Medulla oblongata (tissue), 1 donor: Measurements from ENCODE around the gene SV2C.
A peak's percentile ranks its signal among the peaks of the same experiment; 100 is the strongest.

Source experiments
- DNase-seq: peaks from one replicate; pipeline ENCODE4 v3.0.0-alpha.2; 2015; ENCODE audit errors: extremely low spot score

The SV2C gene

GRCh38 chr5:76099286-76099702 is 16.1 kb downstream of the SV2C start:
- no peak for DNase-seq

- DNase-seq, result no peak
Observed at GRCh38 chr5:76099756-76100155, 16.6 kb downstream of the SV2C start.

- no peak for DNase-seq
Observed at GRCh38 chr5:76104027-76104426, 20.8 kb downstream of the SV2C start.

- no peak for DNase-seq
Observed at GRCh38 chr5:76106149-76106548, 23.0 kb downstream of the SV2C start.

- no peak for DNase-seq
Observed at GRCh38 chr5:76111477-76112174, 28.4 kb downstream of the SV2C start.

GRCh38 chr5:76113103-76113502 is 29.9 kb downstream of the SV2C start:
- DNase-seq, result no peak

GRCh38 chr5:76114179-76114851 is 31.1 kb downstream of the SV2C start:
- peak; percentile 34 for DNase-seq

GRCh38 chr5:76125346-76125745 is 42.2 kb downstream of the SV2C start:
- DNase-seq, result no peak

- DNase-seq, result no peak
Observed at GRCh38 chr5:76125888-76126287, 42.7 kb downstream of the SV2C start.

- no peak for DNase-seq
Observed at GRCh38 chr5:76134003-76134402, 50.8 kb downstream of the SV2C start.

GRCh38 chr5:76134646-76135045 is 51.5 kb downstream of the SV2C start:
- DNase-seq, result no peak

GRCh38 chr5:76137887-76138542 is 54.8 kb downstream of the SV2C start:
- no peak for DNase-seq

GRCh38 chr5:76143884-76144283 is 60.7 kb downstream of the SV2C start:
- DNase-seq, result no peak

- DNase-seq, result no peak
Observed at GRCh38 chr5:76144513-76145274, 61.5 kb downstream of the SV2C start.

- DNase-seq, result no peak
Observed at GRCh38 chr5:76145945-76146344, 62.8 kb downstream of the SV2C start.

GRCh38 chr5:76149636-76150035 is 66.5 kb downstream of the SV2C start:
- no peak for DNase-seq

- no peak for DNase-seq
Observed at GRCh38 chr5:76152161-76152560, 69.0 kb downstream of the SV2C start.

- DNase-seq, result no peak
Observed at GRCh38 chr5:76152700-76153099, 69.5 kb downstream of the SV2C start.

GRCh38 chr5:76153271-76153670 is 70.1 kb downstream of the SV2C start:
- DNase-seq, result no peak

- no peak for DNase-seq
Observed at GRCh38 chr5:76154009-76154690, 71.0 kb downstream of the SV2C start.

- DNase-seq, result no peak
Observed at GRCh38 chr5:76155536-76155935, 72.4 kb downstream of the SV2C start.

- DNase-seq, result no peak
Observed at GRCh38 chr5:76162335-76162734, 79.2 kb downstream of the SV2C start.
